GM12878 (cell line): ENCODE measurements around the gene FXYD1.

Experiments
- CREB1 ChIP-seq: IDR thresholded peaks from 2 replicates; pipeline ENCODE4 v1.6.1; 2012; ENCODE audit warnings: low read depth, mild to moderate bottlenecking, inconsistent platforms
- CTCF ChIP-seq, 3 experiments: IDR thresholded peaks in 2 of 3; conservative IDR thresholded peaks in 1 of 3; 2 replicates each; pipeline ENCODE4 v1.5.1; 2011; ENCODE audit warnings: low read depth in 3 of 3, low read length in 3 of 3, mild to moderate bottlenecking in 3 of 3, control low read depth in 2 of 3, moderate library complexity in 2 of 3, inconsistent platforms in 1 of 3, mixed read lengths in 1 of 3; ENCODE audit not compliant: control insufficient read depth in 2 of 3, insufficient read depth in 1 of 3; ENCODE audit errors: extremely low read depth in 1 of 3
- GABPA ChIP-seq: IDR thresholded peaks from 2 replicates; pipeline ENCODE4 v1.6.1; 2014; ENCODE audit warnings: antibody characterized with exemption, low read depth, mild to moderate bottlenecking, inconsistent platforms
- KAT2A ChIP-seq: conservative IDR thresholded peaks from 2 replicates; pipeline ENCODE4 v1.6.1; 2011; ENCODE audit warnings: low read depth, low read length; ENCODE audit not compliant: control insufficient read depth
- MTA3 ChIP-seq: IDR thresholded peaks from 2 replicates; pipeline ENCODE4 v1.6.1; 2012; ENCODE audit warnings: low read length, inconsistent platforms, borderline replicate concordance
- NR2C2 ChIP-seq: IDR thresholded peaks from 2 replicates; pipeline ENCODE4 v1.6.1; 2011; ENCODE audit warnings: borderline replicate concordance, low read depth; ENCODE audit not compliant: control insufficient read depth, insufficient read length
- POLR2A ChIP-seq: IDR thresholded peaks from 2 replicates; pipeline ENCODE4 v1.6.1; 2011; ENCODE audit warnings: low read depth, mild to moderate bottlenecking, low read length
- RFX5 ChIP-seq: IDR thresholded peaks from 2 replicates; pipeline ENCODE4 v1.6.1; 2011; ENCODE audit warnings: low read depth, low read length, improper control_type of control experiment

GRCh38 chr19:35143818-35144217, 5.2 kb downstream of the FXYD1 start:
- no peak for TF ChIP-seq POLR2A
- no peak for TF ChIP-seq RFX5
- TF ChIP-seq CTCF (IDR thresholded peaks at IDR 0.05 in 2 of 3, conservative IDR thresholded peaks at IDR 0.05 in 1 of 3; ENCODE audit: control insufficient read depth in 2 of 3, extremely low read depth in 1 of 3, insufficient read depth in 1 of 3, low read depth in 3 of 3, low read length in 3 of 3), result no peak
- TF ChIP-seq CREB1, result no peak
- no peak for TF ChIP-seq KAT2A
- TF ChIP-seq GABPA, result no peak
- TF ChIP-seq MTA3, result no peak
- no peak for TF ChIP-seq NR2C2
